HepG2 (cell line): ENCODE data around the gene HCFC2. TPM values are rescaled to one million over a fixed set of nuclear protein-coding genes. Genes with fewer than 3 reads are reported as not detected.

Experiments used
- ATAC-seq: fragments of 200-7000 bp; cut with Tn5 transposase; 3 replicates; pipeline ENCODE4 v1.9.1; 2020; ENCODE audit warnings: mild to moderate bottlenecking, moderate library complexity
- BruUV-seq: library from RNA; stranded (reverse); fragments of 400-500 nt; replicated peaks from 2 replicates; lab custom pipeline; 2021; lab: Mats Ljungman, UMichigan
- CTCF ChIA-PET: fragments of 300-600 bp; formaldehyde crosslinking; extraction: SDS; loops from one replicate; lab custom pipeline; 2021; ENCODE audit warnings: low total read pairs, inconsistent platforms, low intra/inter-chr PET ratio; lab: Yijun Ruan, JAX
- POLR2A ChIA-PET: fragments of 350-600 bp; sonication (Branson Sonifier 250); formaldehyde crosslinking; loops from one replicate; lab custom pipeline; 2020; ENCODE audit warnings: antibody characterized with exemption, inconsistent platforms; lab: Yijun Ruan, JAX
- DNase-seq: peaks from one replicate; pipeline ENCODE4 v3.0.0-alpha.2; 2015; ENCODE audit warnings: low spot score
- FAIRE-seq: peaks from 3 replicates; lab custom pipeline; 2011; peaks lifted over from hg19 to GRCh38; lab: Jason Lieb, UNC
- H2AFZ ChIP-seq: one replicate; pipeline ENCODE4 v1.6.1; 2011; ENCODE audit warnings: low read length, inconsistent platforms
- H3K27ac ChIP-seq: fragments of 300-600 bp; 3 replicates; pipeline ENCODE4 v1.8.0; 2011; ENCODE audit warnings: mixed run types, mild to moderate bottlenecking, mixed read lengths, low read length, inconsistent platforms; ENCODE audit not compliant: insufficient read depth; ENCODE audit errors: extremely low read length
- H3K27me3 ChIP-seq, 2 experiments: fragments of 200-600 bp in 1 of 2; 2 replicates in 1 of 2; 3 replicates in 1 of 2; pipeline versions ENCODE4 v1.6.0 to v1.8.0; 2011; ENCODE audit warnings: low read length in 2 of 2, mild to moderate bottlenecking in 2 of 2, moderate library complexity in 2 of 2, inconsistent platforms in 1 of 2; ENCODE audit not compliant: insufficient read depth in 2 of 2, control insufficient read depth in 1 of 2
- H3K36me3 ChIP-seq, 2 experiments: fragments of 200-600 bp in 1 of 2; replicated peaks in 1 of 2; 2 replicates in 1 of 2; 3 replicates in 1 of 2; pipeline versions ENCODE4 v1.5.1 to v1.8.0; 2011; ENCODE audit warnings: low read length in 2 of 2, inconsistent platforms in 1 of 2; ENCODE audit not compliant: insufficient read depth in 2 of 2, control insufficient read depth in 1 of 2
- H3K4me1 ChIP-seq: 2 replicates; pipeline ENCODE4 v1.5.1; 2012; ENCODE audit warnings: low read length, inconsistent platforms; ENCODE audit not compliant: insufficient read depth
- H3K4me2 ChIP-seq: 2 replicates; pipeline ENCODE4 v1.6.0; 2011; ENCODE audit warnings: low read depth, low read length, inconsistent platforms
- H3K4me3 ChIP-seq, 3 experiments: fragments of 200-600 bp in 1 of 3; sonication (generic), shearing (Covaris generic) in 1 of 3; replicated peaks in 1 of 3; 2 replicates each; pipeline ENCODE4 v1.5.1; 2011 to 2016; ENCODE audit warnings: low read length in 3 of 3, inconsistent platforms in 2 of 3, low read depth in 2 of 3, mild to moderate bottlenecking in 2 of 3, control low read depth in 1 of 3, mixed read lengths in 1 of 3; ENCODE audit not compliant: insufficient read depth in 1 of 3
- H3K79me2 ChIP-seq: one replicate; pipeline ENCODE4 v1.6.1; 2011; ENCODE audit warnings: low read length, inconsistent platforms; ENCODE audit not compliant: insufficient read depth
- H3K9ac ChIP-seq: 2 replicates; pipeline ENCODE4 v1.6.0; 2011; ENCODE audit warnings: mild to moderate bottlenecking, low read depth, low read length, inconsistent platforms; ENCODE audit not compliant: insufficient read depth
- H3K9me3 ChIP-seq: 2 replicates; pipeline ENCODE4 v1.5.1; 2012; ENCODE audit warnings: mild to moderate bottlenecking, low read length
- H4K20me1 ChIP-seq: 2 replicates; pipeline ENCODE4 v1.6.0; 2011; ENCODE audit warnings: inconsistent platforms, mild to moderate bottlenecking, low read length, moderate library complexity; ENCODE audit not compliant: insufficient read depth
- CEBPB ChIP-seq: IDR thresholded peaks from 2 replicates; pipeline ENCODE4 v1.6.1; 2011; ENCODE audit warnings: low read depth, low read length, improper control_type of control experiment, borderline replicate concordance
- ZNF329 ChIP-seq: sonication (generic); formaldehyde crosslinking; IDR thresholded peaks from 2 replicates; pipeline ENCODE4 v1.9.0; 2021; ENCODE audit warnings: low read depth, mild to moderate bottlenecking, missing genetic modification reagents
- ZNF713 ChIP-seq: sonication (generic); formaldehyde crosslinking; IDR thresholded peaks from 2 replicates; pipeline ENCODE4 v1.4.0; 2020; ENCODE audit warnings: mild to moderate bottlenecking, missing genetic modification reagents
- whole genome bisulfite sequencing: methylation state at CpG from one replicate; pipeline ENCODE4 v1.1.6; 2017; ENCODE audit warnings: low lambda C conversion rate; 5-methylcytosine and 5-hydroxymethylcytosine counted together
- in situ Hi-C: cut with HindIII; loops from 2 replicates; pipeline ENCODE4 v1.10.0; 2017; ENCODE audit warnings: low pct_unique_long_range_greater_than_20kb; ENCODE audit not compliant: extremely low pct_ligation_motif_present
- intact Hi-C: fragments of 100-400 bp; cut with micrococcal nuclease; formaldehyde crosslinking; loops from one replicate; pipeline ENCODE4 v1.10.0; 2022; ENCODE audit not compliant: unreplicated experiment
- polyA plus RNA-seq, 8 experiments: library from polyadenylated mRNA; depleted of rRNA in 3 of 8; stranded (reverse) in 7 of 8; unstranded in 1 of 8; fragments of >200 nt; fragmentation: Illumina TruSeq in 4 of 8; extraction: Trizol in 4 of 8; gene quantifications; 2 replicates each; pipeline versions ENCODE4 v1.2.1 to v1.2.3, GENCODE V29; 2011 to 2016; ENCODE audit warnings: low read depth in 4 of 8, missing spikeins in 1 of 8, mixed read lengths in 1 of 8; ENCODE audit not compliant: insufficient read depth in 1 of 8
- total RNA-seq, 5 experiments: library from RNA; depleted of rRNA; stranded (reverse); fragments of >200 nt; fragmentation: Illumina TruSeq; extraction: Trizol; gene quantifications; 2 replicates each; pipeline ENCODE4 v1.2.3, GENCODE V29; 2016; ENCODE audit warnings: low read depth in 1 of 5
- TF ChIP-seq, protein P1 (sequence below): sonication (generic); formaldehyde crosslinking; IDR thresholded peaks from 2 replicates; pipeline ENCODE4 v1.9.0; 2022; ENCODE audit warnings: low read depth, missing genetic modification reagents
- TF ChIP-seq, protein P2 (sequence below): IDR thresholded peaks from 2 replicates; pipeline ENCODE4 v1.4.0; 2020; ENCODE audit warnings: mild to moderate bottlenecking, missing genetic modification reagents
- TF ChIP-seq, protein P3 (sequence below): sonication (generic); formaldehyde crosslinking; IDR thresholded peaks from 2 replicates; pipeline ENCODE4 v1.4.0; 2020; ENCODE audit warnings: missing genetic modification reagents

HCFC2 gene
- total and polyA plus RNA-seq, 2 of the 13 experiments (the other 11 are each of a cell fraction or from before 2014, with no cell fraction given) = 3.7 to 4.9 TPM

DNA sequence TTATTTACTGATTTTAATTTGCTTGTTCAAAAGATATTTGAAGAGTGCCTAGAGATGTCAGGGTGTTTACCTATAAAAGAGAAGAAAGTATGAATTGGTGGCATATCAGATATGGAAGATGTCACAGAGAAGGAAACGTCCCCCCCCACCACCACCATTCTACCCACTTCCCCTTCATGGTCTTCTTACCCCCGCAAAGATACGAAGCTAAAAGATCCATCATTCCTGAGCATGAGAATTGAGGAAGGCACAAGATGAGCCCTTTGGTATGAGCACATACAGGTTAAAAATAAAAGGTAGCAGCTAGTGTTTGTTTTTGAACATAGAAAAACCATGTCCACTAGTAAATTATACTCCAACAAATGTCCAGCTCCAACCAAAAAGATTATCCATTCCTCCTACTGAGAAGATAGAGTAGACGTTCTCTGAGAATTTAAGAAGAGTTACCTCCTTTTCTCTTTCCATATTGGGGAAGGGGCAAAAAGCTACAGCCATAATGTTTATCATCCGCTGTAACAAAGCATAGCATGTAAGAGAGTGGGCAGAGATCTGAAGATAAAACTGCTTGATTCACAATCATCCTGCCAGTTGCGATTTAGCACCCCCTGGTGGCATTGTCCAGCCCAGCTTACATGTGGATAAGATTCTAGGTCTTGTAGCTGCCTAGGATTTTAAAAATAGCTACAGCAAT, 44.6 kb downstream of the HCFC2 start (continued):
- TF ChIP-seq, protein P1, sequence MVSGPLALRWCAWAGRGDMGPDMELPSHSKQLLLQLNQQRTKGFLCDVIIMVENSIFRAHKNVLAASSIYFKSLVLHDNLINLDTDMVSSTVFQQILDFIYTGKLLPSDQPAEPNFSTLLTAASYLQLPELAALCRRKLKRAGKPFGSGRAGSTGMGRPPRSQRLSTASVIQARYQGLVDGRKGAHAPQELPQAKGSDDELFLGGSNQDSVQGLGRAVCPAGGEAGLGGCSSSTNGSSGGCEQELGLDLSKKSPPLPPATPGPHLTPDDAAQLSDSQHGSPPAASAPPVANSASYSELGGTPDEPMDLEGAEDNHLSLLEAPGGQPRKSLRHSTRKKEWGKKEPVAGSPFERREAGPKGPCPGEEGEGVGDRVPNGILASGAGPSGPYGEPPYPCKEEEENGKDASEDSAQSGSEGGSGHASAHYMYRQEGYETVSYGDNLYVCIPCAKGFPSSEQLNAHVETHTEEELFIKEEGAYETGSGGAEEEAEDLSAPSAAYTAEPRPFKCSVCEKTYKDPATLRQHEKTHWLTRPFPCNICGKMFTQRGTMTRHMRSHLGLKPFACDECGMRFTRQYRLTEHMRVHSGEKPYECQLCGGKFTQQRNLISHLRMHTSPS (CRISPR knock-in tag) = no peak
- TF ChIP-seq, protein P2, sequence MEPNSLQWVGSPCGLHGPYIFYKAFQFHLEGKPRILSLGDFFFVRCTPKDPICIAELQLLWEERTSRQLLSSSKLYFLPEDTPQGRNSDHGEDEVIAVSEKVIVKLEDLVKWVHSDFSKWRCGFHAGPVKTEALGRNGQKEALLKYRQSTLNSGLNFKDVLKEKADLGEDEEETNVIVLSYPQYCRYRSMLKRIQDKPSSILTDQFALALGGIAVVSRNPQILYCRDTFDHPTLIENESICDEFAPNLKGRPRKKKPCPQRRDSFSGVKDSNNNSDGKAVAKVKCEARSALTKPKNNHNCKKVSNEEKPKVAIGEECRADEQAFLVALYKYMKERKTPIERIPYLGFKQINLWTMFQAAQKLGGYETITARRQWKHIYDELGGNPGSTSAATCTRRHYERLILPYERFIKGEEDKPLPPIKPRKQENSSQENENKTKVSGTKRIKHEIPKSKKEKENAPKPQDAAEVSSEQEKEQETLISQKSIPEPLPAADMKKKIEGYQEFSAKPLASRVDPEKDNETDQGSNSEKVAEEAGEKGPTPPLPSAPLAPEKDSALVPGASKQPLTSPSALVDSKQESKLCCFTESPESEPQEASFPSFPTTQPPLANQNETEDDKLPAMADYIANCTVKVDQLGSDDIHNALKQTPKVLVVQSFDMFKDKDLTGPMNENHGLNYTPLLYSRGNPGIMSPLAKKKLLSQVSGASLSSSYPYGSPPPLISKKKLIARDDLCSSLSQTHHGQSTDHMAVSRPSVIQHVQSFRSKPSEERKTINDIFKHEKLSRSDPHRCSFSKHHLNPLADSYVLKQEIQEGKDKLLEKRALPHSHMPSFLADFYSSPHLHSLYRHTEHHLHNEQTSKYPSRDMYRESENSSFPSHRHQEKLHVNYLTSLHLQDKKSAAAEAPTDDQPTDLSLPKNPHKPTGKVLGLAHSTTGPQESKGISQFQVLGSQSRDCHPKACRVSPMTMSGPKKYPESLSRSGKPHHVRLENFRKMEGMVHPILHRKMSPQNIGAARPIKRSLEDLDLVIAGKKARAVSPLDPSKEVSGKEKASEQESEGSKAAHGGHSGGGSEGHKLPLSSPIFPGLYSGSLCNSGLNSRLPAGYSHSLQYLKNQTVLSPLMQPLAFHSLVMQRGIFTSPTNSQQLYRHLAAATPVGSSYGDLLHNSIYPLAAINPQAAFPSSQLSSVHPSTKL (CRISPR knock-in tag) = peak; percentile 24; the same call in 1 of the 2 replicates
- TF ChIP-seq, all 625 proteins: peak for 10

DNA sequence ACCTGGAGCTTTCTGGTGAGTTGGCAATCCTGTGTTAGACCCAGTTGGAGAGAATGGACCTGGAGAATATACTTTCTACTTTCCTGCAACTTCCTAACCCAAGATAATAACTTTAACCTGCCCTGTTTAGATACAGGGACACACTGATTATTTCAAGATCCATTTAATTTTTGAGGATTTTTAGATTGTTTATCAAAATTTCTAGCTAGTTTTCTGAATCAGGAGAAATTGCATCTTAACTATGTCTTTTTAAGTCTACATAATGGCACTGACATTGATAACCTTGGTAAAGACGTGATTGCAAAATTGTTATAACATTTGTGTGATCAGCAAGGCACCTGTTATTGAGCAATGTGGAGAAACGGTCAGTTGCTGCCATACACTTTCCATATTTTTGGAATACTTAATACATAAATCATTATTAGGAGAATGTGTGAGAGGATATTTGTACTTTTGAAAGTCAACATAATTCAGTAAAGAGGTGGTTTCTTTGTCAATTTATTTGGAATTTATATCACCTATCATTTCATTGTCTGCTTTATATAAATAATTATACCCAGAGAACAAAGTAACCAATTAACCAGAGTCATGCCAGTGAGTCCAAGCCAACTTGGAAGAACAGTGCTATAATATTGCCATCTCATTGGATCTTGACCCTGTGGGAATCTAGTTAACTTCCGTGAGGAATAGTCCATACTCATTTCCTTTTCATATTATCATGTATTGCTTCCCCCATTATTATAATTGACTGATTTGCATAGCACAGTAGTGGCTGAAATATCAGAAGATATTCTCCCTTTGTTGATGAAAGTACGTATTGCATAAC, 45.3 kb downstream of the HCFC2 start:
- no peak for ATAC-seq
- no peak overlapping the region for H3K4me3 ChIP-seq
- H3K79me2 ChIP-seq = no peaks in the 10 kb centered on the region
- POLR2A ChIA-PET = interaction anchor here (0.7 to 1.4 kb wide), 2 partner anchors 29 to 180 kb away, joined by 3 read pairs; partner anchors contain the start of genes HSP90B1 and NFYB
- H3K36me3 ChIP-seq = no peaks in the 10 kb centered on the region
- no peak overlapping the region for H3K9ac ChIP-seq
- H3K4me1 ChIP-seq = peaks cover 6% of the 10 kb centered on the region
- no peaks in the 10 kb centered on the region for H3K27me3 ChIP-seq
- H2AFZ ChIP-seq = no peak overlapping the region
- TF ChIP-seq ZNF329 (CRISPR knock-in tag) (no peak), ZNF713 (CRISPR knock-in tag) (no peak), CEBPB (0 out of 2 replicates have a peak, but pooled peaks have one; percentile 34)
- TF ChIP-seq, protein P3, sequence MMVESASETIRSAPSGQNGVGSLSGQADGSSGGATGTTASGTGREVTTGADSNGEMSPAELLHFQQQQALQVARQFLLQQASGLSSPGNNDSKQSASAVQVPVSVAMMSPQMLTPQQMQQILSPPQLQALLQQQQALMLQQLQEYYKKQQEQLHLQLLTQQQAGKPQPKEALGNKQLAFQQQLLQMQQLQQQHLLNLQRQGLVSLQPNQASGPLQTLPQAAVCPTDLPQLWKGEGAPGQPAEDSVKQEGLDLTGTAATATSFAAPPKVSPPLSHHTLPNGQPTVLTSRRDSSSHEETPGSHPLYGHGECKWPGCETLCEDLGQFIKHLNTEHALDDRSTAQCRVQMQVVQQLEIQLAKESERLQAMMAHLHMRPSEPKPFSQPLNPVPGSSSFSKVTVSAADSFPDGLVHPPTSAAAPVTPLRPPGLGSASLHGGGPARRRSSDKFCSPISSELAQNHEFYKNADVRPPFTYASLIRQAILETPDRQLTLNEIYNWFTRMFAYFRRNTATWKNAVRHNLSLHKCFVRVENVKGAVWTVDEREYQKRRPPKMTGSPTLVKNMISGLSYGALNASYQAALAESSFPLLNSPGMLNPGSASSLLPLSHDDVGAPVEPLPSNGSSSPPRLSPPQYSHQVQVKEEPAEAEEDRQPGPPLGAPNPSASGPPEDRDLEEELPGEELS (CRISPR knock-in tag) = no peak
- TF ChIP-seq, all 625 proteins: peak for 1
- Histone ChIP-seq H3K4me2 (no peak overlapping the region), H3K27ac (no peak overlapping the region), H3K9me3 (no peaks in the 10 kb centered on the region), H4K20me1 (no peaks in the 10 kb centered on the region)
- intact Hi-C loops = loop anchor here (1.0 kb wide), 2 partner anchors 52 to 225 kb away; no protein-coding TSS in a partner anchor
- BruUV-seq = no TSS peak
- 87% methylated on average over 4 of the region's 4 CpGs for WGBS
- FAIRE-seq = no peak
- DNase-seq = no peak
- in situ Hi-C loops = loop anchor here (5.0 kb wide), 2 partner anchors 52 to 227 kb away; no protein-coding TSS in a partner anchor
- CTCF ChIA-PET = interaction anchor here (0.6 to 2.4 kb wide), 4 partner anchors 50 to 231 kb away, joined by 3 to 37 read pairs (median 4); no protein-coding TSS in a partner anchor
